Smooth muscle cell of trachea (primary cell): ENCODE measurements around the gene HMCN1. TPM values are rescaled to one million over a fixed set of nuclear protein-coding genes. Genes with fewer than 3 reads are reported as not detected.

Experiments used
- total RNA-seq: library from RNA; depleted of rRNA; stranded (reverse); fragments of >200 nt; gene quantifications from 2 replicates; pipeline ENCODE4 v1.2.1, GENCODE V29; 2014

Gene HMCN1
- total RNA-seq: 7.4 and 10.9 TPM in 2 replicates

GRCh38 chr1:185733818-185734735 is at the start of gene HMCN1:
Gene HMCN1 (plus strand): TSS chr1:185734391. CDS start chr1:185734780, 389 bp downstream.

